ENCODE data around the gene GALNS.
A peak's percentile ranks its signal among the peaks of the same experiment; 100 is the strongest.

Gene GALNS

GRCh38 chr16:88807626-88808453 lies 48.9 kb downstream of the GALNS start:
- no peak overlapping the region for H3K4me3 ChIP-seq (ENCODE audit: low read depth, low read length)
- no peak for DNase-seq (ENCODE audit: low read depth)
- TF ChIP-seq, protein P1, sequence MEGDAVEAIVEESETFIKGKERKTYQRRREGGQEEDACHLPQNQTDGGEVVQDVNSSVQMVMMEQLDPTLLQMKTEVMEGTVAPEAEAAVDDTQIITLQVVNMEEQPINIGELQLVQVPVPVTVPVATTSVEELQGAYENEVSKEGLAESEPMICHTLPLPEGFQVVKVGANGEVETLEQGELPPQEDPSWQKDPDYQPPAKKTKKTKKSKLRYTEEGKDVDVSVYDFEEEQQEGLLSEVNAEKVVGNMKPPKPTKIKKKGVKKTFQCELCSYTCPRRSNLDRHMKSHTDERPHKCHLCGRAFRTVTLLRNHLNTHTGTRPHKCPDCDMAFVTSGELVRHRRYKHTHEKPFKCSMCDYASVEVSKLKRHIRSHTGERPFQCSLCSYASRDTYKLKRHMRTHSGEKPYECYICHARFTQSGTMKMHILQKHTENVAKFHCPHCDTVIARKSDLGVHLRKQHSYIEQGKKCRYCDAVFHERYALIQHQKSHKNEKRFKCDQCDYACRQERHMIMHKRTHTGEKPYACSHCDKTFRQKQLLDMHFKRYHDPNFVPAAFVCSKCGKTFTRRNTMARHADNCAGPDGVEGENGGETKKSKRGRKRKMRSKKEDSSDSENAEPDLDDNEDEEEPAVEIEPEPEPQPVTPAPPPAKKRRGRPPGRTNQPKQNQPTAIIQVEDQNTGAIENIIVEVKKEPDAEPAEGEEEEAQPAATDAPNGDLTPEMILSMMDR (IDR thresholded peaks at IDR 0.05; ENCODE audit: insufficient read depth, low read depth, low read length, missing control alignments): no peak

DNA sequence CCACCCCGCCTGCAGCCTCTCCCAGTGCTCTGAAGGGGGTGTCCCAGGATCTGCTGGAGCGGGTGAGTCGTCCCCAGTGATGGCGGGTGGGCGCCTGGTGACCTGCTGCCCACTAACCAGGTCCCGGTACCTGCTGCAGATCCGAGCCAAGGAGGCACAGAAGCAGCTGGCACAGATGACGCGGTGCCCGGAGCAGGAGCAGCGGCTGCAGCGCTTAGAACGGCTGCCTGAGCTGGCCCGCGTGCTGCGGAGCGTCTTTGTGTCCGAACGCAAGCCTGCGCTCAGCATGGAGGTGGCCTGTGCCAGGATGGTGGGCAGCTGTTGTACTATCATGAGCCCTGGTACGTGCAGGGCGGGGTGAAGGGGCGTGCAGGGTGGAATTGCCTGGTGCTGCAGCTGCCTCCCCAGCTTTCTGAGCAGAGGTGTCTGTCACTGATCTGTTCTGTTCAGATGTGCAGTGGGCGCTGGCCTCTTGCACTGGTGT lies 49.6 kb downstream of the GALNS start:
- H3K4me3 ChIP-seq (ENCODE audit: low read depth, low read length): no peak overlapping the region
- DNase-seq (ENCODE audit: low read depth): no peak
- TF ChIP-seq, protein P1 (IDR thresholded peaks at IDR 0.05; ENCODE audit: insufficient read depth, low read depth, low read length, missing control alignments): no peak

DNA sequence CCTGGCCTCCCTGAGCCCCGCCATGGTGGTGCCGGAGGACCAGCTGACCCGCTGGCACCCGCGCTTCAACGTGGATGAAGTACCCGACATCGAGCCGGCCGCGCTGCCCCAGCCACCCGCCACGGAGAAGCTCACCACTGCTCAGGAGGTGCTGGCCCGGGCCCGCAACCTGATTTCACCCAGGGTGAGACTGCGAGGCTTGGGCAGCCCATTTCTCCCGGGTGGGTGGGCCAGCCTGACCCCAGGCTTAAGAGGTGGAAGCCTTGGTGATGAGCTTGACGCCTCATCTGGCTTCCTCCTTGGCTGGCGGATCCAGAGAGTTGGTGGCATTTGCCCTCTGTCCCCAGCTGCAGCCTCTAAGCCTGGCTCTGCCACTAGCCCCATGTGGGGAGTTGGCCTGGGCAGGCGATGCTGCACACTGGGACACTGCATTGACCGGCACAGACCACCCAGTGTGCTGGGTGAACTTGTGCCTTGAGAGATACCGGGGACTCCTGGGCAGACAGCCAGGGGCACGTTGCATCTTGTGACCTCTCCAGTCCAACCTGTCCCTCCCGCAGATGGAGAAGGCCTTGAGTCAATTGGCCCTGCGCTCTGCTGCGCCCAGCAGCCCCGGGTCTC lies 50.1 kb downstream of the GALNS start:
- DNase-seq (ENCODE audit: low read depth): no peak
- TF ChIP-seq, protein P1 (IDR thresholded peaks at IDR 0.05; ENCODE audit: insufficient read depth, low read depth, low read length, missing control alignments): no peak
- H3K4me3 ChIP-seq (ENCODE audit: low read depth, low read length): no peak overlapping the region

DNA sequence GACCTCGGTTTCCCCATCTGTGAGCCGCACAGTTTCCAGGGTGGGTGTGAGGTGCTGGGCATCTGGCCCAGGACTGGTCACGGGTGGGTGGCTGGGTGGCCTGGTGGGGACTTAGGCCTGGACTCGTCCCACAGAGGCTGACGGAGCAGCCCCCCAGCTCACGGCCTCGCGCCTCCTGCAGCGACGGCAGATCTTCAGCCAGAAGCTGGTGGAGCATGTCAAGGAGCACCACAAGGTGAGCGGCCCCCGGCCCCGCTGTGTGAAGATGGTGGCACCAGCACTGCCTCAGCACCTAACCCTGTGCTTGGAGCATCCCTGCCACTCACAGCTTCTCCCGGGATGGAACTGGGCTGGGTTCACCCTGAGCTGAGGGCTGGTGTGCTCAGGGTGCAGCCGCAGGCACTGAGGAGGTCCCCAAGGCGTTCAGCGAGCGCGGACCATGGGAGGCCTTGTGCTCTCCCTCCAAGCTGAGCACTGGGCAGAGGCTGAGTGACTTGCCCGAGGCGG lies 50.8 kb downstream of the GALNS start:
- TF ChIP-seq, protein P1 (IDR thresholded peaks at IDR 0.05; ENCODE audit: insufficient read depth, low read depth, low read length, missing control alignments): no peak
- no peak for DNase-seq (ENCODE audit: low read depth)
- no peak overlapping the region for H3K4me3 ChIP-seq (ENCODE audit: low read depth, low read length)

GRCh38 chr16:88805340-88805715 lies 51.4 kb downstream of the GALNS start:
- peak overlapping the region; percentile 64 for H3K4me3 ChIP-seq (ENCODE audit: low read depth, low read length)
- no peak for DNase-seq (ENCODE audit: low read depth)
- TF ChIP-seq, protein P1 (IDR thresholded peaks at IDR 0.05; ENCODE audit: insufficient read depth, low read depth, low read length, missing control alignments): no peak

DNA sequence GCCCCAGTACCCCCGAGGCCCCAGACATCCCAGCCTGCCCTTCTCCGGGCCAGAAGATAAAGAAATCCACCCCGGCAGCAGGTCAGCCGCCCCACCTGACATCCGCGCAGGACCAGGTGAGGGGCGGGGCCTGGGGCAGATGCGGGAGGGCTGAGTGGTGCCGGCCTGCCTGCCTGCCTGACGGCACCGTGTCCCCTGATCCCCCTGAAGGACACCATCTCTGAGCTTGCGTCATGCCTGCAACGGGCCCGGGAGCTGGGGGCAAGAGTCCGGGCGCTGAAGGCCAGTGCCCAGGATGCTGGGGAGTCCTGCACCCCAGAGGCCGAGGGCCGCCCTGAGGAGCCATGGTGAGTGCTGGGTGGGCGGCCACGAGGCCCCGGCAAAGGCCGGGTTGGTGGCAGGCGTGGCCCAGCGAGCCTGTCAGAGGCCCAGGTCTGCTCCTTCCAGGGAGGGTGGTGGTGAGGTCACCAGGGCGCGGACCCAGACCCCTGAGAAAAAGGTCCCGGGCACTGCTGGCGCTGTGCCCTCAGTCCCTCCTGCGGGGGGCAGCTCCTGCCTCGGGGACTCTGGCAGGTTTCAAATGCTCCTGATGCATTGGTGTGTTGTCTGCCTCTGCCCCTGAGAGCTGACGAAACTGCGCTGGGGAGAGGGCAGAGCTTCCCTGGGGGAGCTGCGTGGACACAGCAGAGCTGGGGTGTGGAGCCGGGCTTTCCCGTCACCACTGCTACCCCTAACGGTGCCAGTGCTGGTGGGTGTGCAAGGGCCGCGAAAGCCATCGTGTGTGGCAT lies 52.0 kb downstream of the GALNS start:
- DNase-seq (ENCODE audit: low read depth): peak; percentile 65

More for the DNA sequence above, 52.0 kb downstream of the GALNS start:
- TF ChIP-seq, protein P1 (IDR thresholded peaks at IDR 0.05; ENCODE audit: insufficient read depth, low read depth, low read length, missing control alignments): no peak
- peak overlapping the region; percentile 64 for H3K4me3 ChIP-seq (ENCODE audit: low read depth, low read length)
